ENCODE measurements around the gene ROCK2. TPM values are rescaled to one million over a fixed set of nuclear protein-coding genes. Genes with fewer than 3 reads are reported as not detected.

ROCK2 gene
- total and polyA plus RNA-seq, 2 of the 13 experiments (the other 11 are each of a cell fraction or from before 2014, with no cell fraction given): 38.1 to 119 TPM

- TF ChIP-seq ZSCAN20 (CRISPR knock-in tag; IDR thresholded peaks at IDR 0.05; ENCODE audit: borderline replicate concordance): no peak
- TF ChIP-seq RBM22 (optimal IDR thresholded peaks at IDR 0.05; ENCODE audit: low read length): peak; percentile 99
- TF ChIP-seq POLR2A (IDR thresholded peaks at IDR 0.05; ENCODE audit: insufficient read depth in 1 of 2, low read depth in 2 of 2, low read length in 2 of 2): peak in 1 of 2 experiments; percentile 26; a peak in 1 of 4 replicates
- TF ChIP-seq POLR2AphosphoS2 (IDR thresholded peaks at IDR 0.05; ENCODE audit: low read depth, low read length): peak; percentile 81; the same call in 1 of the 2 replicates
- no peak for TF ChIP-seq IRF2 (CRISPR knock-in tag; IDR thresholded peaks at IDR 0.05)
These were observed 166.4 kb downstream of the ROCK2 start (continued) for GRCh38 chr2:11177871-11178690.

GRCh38 chr2:11175293-11175795, 169.1 kb downstream of the ROCK2 start:
- Histone ChIP-seq H3K4me3 (replicated peaks in 1 of 3; ENCODE audit: insufficient read depth in 1 of 3, low read depth in 2 of 3, low read length in 3 of 3) (no peak overlapping the region), H2AFZ (ENCODE audit: low read length) (no peak overlapping the region), H3K27ac (ENCODE audit: extremely low read length, insufficient read depth, low read length) (no peak overlapping the region), H3K79me2 (ENCODE audit: insufficient read depth, low read length) (no peaks in the 10 kb centered on the region), H3K9me3 (ENCODE audit: low read length) (no peaks in the 10 kb centered on the region), H3K27me3 (ENCODE audit: control insufficient read depth in 1 of 2, insufficient read depth in 2 of 2, low read length in 2 of 2) (no peaks in the 10 kb centered on the region), H4K20me1 (ENCODE audit: insufficient read depth, low read length) (no peaks in the 10 kb centered on the region), H3K4me1 (ENCODE audit: insufficient read depth, low read length) (0 out of 2 replicates have a peak, but pooled peaks cover 13% of the 10 kb centered on the region), H3K4me2 (ENCODE audit: low read depth, low read length) (no peak overlapping the region), H3K36me3 (replicated peaks in 1 of 2; ENCODE audit: control insufficient read depth in 1 of 2, insufficient read depth in 2 of 2, low read length in 2 of 2) (no peaks in the 10 kb centered on the region), H3K9ac (ENCODE audit: insufficient read depth, low read depth, low read length) (no peak overlapping the region)
- FAIRE-seq: no peak
- BruUV-seq (replicated peaks): TSS peak; percentile 11
- DNase-seq (ENCODE audit: low spot score): no peak
- in situ Hi-C loops (cut with HindIII; ENCODE audit: extremely low pct_ligation_motif_present, low pct_unique_long_range_greater_than_20kb): no loop called here
- TF ChIP-seq SIX1 (CRISPR knock-in tag; IDR thresholded peaks at IDR 0.05; ENCODE audit: borderline replicate concordance) (no peak), POLR2A (IDR thresholded peaks at IDR 0.05; ENCODE audit: insufficient read depth in 1 of 2, low read depth in 2 of 2, low read length in 2 of 2) (peak in 1 of 2 experiments; percentile 38; a peak in 1 of 4 replicates), PITX1 (CRISPR knock-in tag; IDR thresholded peaks at IDR 0.05) (no peak), JUN (CRISPR knock-in tag; IDR thresholded peaks at IDR 0.05) (0 out of 2 replicates have a peak, but pooled peaks have one; percentile 29), RBM22 (optimal IDR thresholded peaks at IDR 0.05; ENCODE audit: low read length) (peak; percentile 90), ZNF20 (CRISPR knock-in tag; IDR thresholded peaks at IDR 0.05) (no peak), ESRRA (CRISPR knock-in tag; IDR thresholded peaks at IDR 0.05; ENCODE audit: low read depth) (peak; percentile 50; the same call in 1 of the 2 replicates), KDM2A (CRISPR knock-in tag; IDR thresholded peaks at IDR 0.05; ENCODE audit: borderline replicate concordance, low read depth) (peak; percentile 63), GLI4 (CRISPR knock-in tag; IDR thresholded peaks at IDR 0.05; ENCODE audit: borderline replicate concordance) (no peak), POLR2G (IDR thresholded peaks at IDR 0.05; ENCODE audit: low read depth, low read length) (peak; percentile 52; the same call in 1 of the 2 replicates), PAF1 (CRISPR knock-in tag; IDR thresholded peaks at IDR 0.05) (peak; percentile 71; the same call in 1 of the 2 replicates), CENPBD1 (CRISPR knock-in tag; IDR thresholded peaks at IDR 0.05; ENCODE audit: borderline replicate concordance, low read depth) (no peak), SMARCE1 (IDR thresholded peaks at IDR 0.05; ENCODE audit: borderline replicate concordance) (no peak), NONO (IDR thresholded peaks at IDR 0.05) (0 out of 2 replicates have a peak, but pooled peaks have one; percentile 13), NONO (CRISPR knock-in tag; conservative IDR thresholded peaks at IDR 0.05) (no peak), SMAD3 (CRISPR knock-in tag; IDR thresholded peaks at IDR 0.05) (no peak), ZNF580 (CRISPR knock-in tag; IDR thresholded peaks at IDR 0.05; ENCODE audit: borderline replicate concordance, low read depth) (no peak), ZNF460 (CRISPR knock-in tag; IDR thresholded peaks at IDR 0.05; ENCODE audit: borderline replicate concordance) (no peak), SNAPC5 (CRISPR knock-in tag; IDR thresholded peaks at IDR 0.05; ENCODE audit: borderline replicate concordance) (no peak)
- CTCF ChIA-PET (ENCODE audit: low intra/inter-chr PET ratio, low total read pairs): no interaction called here
- peak; percentile 15 for ATAC-seq
- WGBS (ENCODE audit: low lambda C conversion rate): 60% methylated on average over 6 of the region's 6 CpGs
- intact Hi-C loops (cut with micrococcal nuclease; ENCODE audit: unreplicated experiment): loop anchor here (5.0 kb wide), 1 partner anchor 43 kb away; a partner anchor contains a TSS
- POLR2A ChIA-PET: no interaction called here

All from HepG2 (cell line).